ENCODE measurements around the gene SLC35F2.
"Not testable (repeated sequence)": the region's sequence is repeated elsewhere in the genome, so short reads cannot be mapped to it uniquely, and the experiment has no call there.

Gene SLC35F2

DNA sequence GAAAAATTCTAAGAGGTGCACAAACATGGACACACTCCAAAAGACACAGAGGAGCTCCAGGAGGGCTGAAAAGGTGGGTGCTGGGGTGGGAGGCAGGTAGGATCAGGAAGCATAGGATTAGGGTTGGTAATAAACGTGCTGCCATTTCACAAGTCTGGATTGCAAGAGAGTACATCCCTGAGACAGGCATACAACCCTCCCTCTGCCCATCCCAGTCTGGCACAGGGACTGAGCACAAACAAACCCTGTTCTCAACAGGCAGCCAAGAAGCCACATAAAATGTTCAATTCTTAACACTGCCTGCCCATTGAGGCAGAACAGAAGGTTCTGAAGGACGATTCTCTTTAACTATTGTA lies 18.5 kb downstream of the SLC35F2 start:
- no peak for DNase-seq

DNA sequence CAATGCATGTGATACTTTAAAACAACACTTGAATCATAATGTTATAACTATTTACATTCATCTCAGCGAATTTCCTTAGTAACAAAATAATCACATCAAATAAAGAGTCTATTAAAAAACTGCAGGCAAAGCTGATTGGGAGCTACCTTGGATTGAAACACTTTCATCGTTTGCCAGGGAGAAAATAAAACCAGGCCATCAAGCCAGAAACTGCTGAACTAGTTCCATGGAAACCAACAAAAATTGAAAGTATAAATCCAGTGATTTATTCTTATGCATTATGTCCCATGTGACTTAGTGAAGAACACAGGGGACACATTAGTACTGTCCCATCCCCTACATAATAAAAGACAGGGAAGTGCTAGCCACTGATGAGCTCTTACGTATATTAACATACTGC lies 21.7 kb downstream of the SLC35F2 start:
- DNase-seq: no peak

- DNase-seq: no peak
Observed at GRCh38 chr11:107834995-107835394, 23.6 kb downstream of the SLC35F2 start.

- DNase-seq: not testable (repeated sequence)
Observed at GRCh38 chr11:107833926-107834325, 24.7 kb downstream of the SLC35F2 start.

DNA sequence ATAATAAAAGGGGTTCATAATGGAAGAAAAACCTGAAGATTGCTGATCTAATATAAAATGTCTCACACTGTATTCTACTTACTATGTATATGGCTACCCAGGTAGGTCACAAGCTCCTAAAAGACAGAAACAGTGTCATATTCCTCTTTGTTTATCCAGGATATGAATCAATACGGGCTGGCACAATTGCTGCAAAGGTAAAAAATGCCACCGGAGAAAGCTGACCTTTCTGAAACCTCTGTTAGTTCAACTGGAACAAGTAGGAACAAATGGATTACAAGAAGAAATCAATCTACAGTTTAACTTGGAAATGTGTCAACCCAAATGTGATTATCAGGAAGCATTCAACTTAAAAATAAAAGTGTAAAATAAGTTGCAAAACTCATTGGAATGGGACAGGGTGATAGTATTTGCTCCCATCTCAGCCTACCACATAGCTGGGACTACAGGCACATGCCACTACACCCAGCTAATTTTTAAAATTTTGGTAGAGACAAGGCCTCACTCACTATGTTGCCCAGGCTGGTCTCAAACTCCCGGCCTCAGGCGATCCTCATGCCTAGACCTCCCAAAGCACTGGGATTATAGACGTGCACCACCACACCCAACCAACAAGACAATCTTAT lies 27.6 kb downstream of the SLC35F2 start:
- DNase-seq: no peak

GRCh38 chr11:107827041-107827440 lies 31.5 kb downstream of the SLC35F2 start:
- DNase-seq: no peak

- no peak for DNase-seq
Observed at GRCh38 chr11:107825875-107826274, 32.7 kb downstream of the SLC35F2 start.

- DNase-seq: no peak
Observed at GRCh38 chr11:107824668-107825369, 33.8 kb downstream of the SLC35F2 start.

GRCh38 chr11:107821199-107821927 lies 37.2 kb downstream of the SLC35F2 start:
- no peak for DNase-seq

- DNase-seq: no peak
Observed at GRCh38 chr11:107819361-107820014, 39.1 kb downstream of the SLC35F2 start.

DNA sequence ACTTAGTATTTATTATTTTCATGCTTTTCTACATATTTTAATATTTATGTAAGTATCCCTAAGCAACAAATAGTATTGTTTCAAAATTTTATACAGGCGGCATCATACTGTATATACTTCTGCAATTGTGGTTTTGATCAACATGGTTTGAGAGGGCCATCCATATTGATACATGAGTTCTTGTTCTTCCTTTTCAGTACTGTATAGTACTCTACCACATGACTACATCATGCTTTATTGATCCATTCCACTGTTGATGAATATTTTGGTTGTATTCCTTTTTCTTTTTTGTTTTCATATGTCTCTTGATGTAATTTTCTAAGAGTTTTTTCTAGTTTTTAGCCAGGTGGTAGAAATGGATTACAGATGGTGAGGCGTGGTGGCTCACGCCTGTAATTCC lies 40.1 kb downstream of the SLC35F2 start:
- DNase-seq: no peak

DNA sequence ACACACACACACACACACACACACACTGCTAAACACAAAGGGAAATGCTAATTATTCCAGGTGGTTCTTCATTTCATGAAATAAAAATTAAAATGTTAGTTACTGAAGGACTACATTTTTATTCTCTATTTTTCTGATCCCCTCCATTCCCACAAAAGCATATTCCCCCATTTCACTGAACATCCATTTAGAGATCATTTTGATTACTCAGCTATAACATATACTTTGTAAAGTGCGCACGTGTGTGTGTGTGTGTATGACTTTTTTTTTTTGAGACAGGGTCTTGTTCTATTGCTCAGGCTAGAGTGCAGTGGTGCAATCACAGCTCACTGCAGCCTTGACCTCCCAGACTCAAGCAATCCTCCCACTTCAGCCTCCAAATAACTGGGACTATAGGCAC lies 42.6 kb downstream of the SLC35F2 start:
- no peak for DNase-seq

- no peak for DNase-seq
Observed at GRCh38 chr11:107810875-107811274, 47.7 kb downstream of the SLC35F2 start.

DNA sequence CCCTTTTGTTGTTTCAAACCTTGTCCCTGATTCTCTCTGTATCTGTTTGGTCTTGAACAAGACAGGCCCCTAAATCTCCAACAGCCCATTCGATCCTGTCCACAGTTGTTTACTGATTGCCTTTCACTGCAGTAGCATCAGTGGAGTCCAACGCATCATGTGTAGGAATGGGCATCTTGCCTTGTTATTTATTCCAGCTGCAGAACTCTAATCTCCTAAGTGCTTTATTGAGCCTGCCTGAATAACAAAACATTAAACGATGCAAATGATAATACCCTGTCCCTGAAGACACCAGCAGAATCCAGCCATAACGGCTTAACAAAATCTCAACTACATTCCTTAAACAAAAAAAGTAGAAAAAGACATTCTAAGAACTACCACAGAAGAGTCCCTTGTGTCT lies 50.1 kb downstream of the SLC35F2 start:
- no peak for DNase-seq

- no peak for DNase-seq
Observed at GRCh38 chr11:107804971-107805370, 53.6 kb downstream of the SLC35F2 start.

DNA sequence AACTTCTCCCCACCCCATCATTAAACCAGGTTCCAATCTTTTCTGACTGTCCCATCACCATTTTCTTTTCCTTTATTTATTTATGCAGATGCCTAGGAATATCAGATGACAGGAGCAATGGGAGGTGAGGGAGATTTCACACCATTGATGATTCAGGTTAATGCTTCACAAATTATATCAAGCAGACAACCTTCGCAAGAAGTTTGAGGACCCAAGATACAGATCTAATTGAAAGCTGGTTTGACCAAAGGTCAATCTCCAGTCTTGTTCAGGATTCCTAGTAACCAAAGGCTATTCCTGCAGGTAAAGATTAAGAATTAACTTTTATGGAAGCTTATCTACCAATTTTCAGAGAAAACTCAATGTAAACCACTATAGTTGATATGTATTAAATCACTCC lies 54.4 kb downstream of the SLC35F2 start:
- no peak for DNase-seq

GRCh38 chr11:107801641-107802040 lies 56.9 kb downstream of the SLC35F2 start:
- no peak for DNase-seq

DNA sequence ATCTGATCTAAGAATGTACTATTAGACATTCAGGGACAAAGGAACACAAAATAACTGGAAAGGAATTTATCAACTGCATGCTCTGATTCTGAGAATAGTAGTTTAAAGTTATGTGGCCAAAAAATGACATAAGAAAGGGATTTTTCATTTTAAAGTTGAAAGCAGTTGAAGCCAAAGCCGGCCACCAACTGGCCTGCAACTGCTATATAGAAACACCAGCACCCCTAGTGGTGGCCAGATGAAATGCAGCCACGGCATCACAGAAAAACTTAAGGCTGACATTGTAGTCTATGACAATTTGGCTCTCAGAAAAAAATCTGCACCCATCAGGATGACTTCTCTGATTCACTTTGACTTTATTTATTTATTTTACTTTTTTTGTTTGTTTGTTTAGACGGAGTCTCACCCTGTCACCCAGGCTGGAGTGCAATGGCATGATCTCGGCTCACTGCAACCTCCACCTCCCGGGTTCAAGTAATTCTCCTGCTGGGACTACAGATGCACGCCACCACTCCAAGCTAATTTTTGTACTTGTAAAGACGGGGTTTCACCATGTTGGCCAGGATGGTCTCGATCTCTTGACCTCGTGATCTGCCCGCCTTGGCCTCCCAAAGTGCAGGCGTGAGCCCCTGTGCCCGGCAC lies 59.2 kb downstream of the SLC35F2 start:
- DNase-seq: peak; percentile 33

GRCh38 chr11:107792049-107792443 lies 66.5 kb downstream of the SLC35F2 start:
- no peak for DNase-seq

GRCh38 chr11:107791343-107792048 lies 67.1 kb downstream of the SLC35F2 start:
- no peak for DNase-seq

DNA sequence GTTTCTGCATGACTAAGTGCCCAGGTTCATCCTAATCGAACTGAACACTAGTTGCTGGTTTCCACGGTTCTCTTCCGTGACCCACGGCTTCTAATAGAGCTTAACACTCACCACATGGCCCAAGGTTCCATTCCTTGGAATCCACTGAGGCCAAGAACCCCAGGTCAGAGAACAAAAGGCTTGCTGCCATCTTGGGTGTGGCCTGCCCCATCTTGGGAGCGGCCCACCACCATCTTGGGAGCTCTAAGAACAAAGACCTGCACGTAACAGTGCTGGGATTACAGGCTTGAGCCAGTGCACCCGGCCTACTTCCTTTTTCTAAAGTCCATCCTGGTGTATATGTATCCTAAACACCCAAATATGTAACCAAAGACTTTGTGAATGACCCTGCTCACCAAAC lies 68.8 kb downstream of the SLC35F2 start:
- no peak for DNase-seq

DNA sequence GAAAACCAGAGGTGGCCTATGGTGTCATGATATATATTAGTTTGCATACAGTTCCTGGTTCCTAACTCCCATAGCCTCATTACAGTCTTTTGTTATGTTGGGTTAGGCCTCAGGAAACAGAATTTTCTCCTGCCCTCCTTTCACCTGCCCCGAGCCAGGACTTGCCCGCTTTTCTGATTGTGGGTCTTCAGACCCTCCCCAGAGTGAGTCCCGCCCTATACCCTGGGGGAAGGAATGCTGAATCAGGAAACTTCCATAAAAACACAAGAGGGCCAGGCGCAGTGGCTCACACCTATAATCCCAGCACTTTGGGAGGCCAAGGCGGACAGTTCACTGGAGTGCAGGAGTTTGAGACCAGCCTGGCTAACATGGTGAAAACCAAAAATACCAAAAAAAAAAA lies 70.9 kb downstream of the SLC35F2 start:
- no peak for DNase-seq

GRCh38 chr11:107785401-107785800 lies 73.2 kb downstream of the SLC35F2 start:
- DNase-seq: no peak

Data from activated effector memory CD4-positive, alpha-beta T cell treated with Interleukin-2 at 50 U/mL for 16 hours (primary cell).